ENCODE results near the gene SCG2.
"Not testable (repeated sequence)": the region's sequence is repeated elsewhere in the genome, so short reads cannot be mapped to it uniquely, and the experiment has no call there.

Gene SCG2

DNA sequence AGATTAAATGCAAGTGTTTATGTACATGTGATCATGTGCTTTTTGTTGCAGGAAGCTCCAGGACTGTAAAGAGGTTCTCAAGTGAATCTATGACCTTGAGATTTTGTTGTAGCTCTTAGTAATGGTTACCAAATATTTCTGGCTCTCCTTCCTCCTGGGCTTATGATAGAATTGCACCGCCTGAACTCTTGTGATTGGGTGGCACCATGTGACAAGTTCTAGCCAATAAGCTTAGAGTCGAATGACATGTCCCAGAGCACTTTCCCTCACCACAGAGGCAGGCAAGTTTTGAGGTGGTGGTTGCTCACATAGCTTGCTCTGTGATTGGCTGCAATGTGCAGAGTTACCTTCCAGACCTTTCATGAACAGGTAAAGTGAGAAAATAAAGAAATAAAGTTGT is 8.9 kb upstream of the SCG2 start:
- no peak for DNase-seq

DNA sequence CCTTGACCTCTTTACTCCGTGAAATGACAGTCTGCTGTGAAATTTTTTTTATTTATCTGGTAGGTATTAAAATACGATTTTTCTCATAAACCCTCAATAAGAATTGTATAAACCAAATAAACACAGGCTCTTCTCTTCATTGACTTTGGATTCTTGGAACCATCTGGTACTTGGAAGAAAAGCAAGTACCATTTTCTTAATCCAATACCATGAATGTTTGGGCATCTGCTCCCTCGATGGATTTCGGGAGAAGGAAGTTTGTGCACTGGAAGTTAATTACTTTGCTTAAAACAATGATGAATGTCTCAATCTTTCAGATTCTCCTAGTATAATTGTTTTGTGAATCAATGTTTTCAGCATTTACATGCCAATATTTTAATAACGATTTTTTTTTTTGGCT is 5.3 kb upstream of the SCG2 start:
- no peak for DNase-seq

DNA sequence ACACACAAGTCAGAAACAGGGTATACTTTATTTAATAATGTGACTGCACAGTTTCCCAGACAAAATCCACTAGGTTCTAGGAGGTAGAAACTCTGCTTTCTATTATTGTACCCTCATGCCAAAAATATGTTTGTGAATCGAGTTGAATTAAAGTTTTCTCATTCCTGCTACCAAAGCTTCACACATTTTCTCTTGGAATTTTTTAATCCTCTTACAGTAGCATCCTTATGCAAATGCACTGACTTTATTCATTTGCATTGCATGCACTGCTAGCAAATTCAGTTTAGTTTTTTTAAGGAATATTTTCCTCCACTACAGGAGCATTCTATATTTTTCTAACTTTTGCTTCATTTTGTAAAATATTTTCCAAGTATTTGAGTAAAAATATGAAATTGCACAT is 4.8 kb upstream of the SCG2 start:
- no peak for DNase-seq

DNA sequence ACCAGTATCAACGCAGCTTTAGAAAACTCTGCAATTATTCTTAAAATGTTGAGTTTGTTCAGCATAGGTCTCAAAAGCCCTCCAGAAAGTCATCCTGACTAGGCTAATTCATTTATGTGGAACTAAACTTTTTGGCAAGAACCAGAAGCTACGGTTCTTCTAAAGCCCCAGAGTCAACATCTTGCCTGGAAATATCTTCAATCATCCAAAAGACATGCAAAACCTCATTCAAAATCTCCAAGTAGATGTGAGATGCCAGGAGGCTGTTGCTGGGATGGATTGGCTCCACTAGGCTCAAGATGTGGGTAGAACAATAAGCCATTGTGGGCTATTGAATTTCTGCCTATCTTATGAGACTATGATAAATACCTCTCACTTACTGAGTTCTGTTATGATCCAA is 2.1 kb upstream of the SCG2 start:
- no peak for DNase-seq

DNA sequence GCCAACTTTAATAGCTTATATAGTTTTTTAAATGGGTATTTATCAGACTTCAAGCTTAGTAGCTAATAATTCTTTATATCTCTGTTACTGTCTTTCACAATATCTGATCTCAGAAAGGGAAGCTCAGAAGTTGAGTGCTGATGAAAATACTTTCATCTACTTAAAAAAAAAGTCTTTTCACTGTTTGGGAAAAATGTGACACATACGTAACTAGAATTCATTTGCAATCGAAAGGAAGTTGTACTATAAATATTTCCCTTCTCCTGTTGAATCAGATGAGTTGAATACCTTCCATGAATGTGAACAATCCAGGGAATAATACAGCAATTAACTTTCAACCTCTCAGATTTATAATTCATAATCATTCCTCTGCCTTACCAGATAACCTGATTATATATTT is 811 bp upstream of the SCG2 start:
- DNase-seq: no peak

DNA sequence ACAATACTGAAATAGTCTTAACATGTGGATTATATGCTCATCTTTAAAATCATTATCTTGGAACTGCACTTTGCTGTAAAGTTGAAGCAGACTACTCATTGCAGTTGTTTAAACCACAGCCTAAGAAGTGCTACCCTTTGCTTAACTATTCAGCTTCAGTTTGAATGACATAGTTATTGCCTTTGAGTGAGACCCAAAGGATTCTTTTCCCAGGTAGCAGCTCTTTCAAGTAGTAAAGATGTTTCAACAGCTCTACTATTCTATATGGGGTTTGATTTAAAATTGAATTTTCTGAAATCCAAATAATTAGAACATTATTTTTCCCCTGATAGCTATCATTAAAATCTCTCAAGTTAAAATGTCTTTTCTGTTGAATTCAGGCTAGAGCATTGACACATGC is 1.1 kb downstream of the SCG2 start:
- no peak for DNase-seq

DNA sequence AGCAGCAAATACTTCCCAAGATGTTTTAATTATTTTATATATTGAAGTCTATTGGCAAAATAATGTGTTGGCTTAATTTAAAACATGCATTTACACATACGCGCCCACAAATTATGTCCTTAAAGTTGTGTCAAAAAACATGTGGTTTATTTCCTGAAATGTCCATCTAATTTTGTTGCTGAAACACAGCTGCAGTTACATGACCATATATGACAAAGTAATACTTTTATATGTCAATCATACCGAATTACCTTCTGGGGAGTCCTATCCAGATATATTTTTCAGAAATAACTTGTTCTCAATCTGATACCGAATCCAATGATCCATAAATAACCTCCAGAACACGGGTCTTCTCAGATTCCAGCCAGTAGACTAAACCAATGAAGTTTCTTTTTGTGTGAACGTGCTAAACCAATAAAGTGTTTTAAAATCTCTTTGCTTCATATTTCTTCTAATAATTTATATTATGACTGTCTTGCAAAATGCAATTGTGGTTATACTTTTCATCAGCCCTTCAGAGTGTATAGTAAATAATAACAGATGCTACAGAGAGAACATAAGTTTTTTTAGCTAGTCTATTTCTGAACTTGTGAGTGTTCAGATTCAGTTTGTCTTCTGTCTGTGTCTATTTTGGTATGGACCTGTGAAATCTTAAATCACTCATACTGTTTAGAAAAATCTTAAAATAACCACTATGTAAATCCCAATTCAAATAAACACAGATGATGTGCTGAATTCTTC is 2.4 kb downstream of the SCG2 start:
- DNase-seq: no peak

DNA sequence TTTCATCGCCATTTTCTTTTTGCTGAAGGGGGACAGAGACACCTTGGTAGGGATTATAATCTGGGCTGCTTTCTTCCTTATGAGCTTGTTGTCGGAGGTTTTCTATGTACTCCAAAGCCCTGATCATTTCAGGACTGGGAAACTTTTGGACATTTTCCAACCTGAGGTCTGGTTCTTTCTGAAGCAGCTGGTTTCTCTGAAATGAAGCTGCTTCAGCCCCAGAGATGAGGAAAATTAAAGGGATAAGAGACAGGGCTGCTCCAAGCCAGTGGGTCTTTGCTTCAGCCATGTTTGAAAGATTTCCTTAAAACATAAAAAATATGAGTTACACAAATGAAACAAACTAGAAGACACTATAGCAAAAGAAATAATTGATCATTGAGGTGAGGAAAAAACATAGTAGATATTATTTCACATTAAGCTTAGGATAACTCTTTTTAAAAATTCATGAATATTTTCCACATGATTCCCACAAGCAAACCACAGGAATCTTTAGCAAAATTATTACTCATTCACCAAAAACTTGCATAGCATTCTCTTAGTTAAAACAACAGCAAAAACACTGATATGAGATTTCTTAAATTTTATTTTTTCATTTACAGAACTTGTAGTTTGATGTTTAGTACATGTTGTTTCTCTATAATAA is 3.0 kb downstream of the SCG2 start:
- no peak for DNase-seq

DNA sequence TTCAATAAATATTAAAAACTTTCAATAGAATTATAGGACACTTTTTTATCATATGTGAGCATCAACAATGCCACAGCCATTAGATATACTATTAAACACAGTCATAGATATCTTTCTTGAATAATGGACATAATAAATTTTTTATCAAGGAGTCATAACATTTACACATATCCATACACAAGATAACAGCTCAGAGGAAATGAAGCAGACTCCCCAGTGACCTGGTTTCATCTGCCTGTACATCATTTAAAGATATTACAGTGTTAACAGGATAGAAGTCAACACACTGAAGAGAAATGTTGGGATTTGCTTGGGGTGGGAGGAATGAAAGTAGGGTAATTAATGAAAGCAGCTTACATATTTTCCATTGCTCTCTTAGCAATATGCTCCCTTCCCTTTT is 5.1 kb downstream of the SCG2 start:
- no peak for DNase-seq

DNA sequence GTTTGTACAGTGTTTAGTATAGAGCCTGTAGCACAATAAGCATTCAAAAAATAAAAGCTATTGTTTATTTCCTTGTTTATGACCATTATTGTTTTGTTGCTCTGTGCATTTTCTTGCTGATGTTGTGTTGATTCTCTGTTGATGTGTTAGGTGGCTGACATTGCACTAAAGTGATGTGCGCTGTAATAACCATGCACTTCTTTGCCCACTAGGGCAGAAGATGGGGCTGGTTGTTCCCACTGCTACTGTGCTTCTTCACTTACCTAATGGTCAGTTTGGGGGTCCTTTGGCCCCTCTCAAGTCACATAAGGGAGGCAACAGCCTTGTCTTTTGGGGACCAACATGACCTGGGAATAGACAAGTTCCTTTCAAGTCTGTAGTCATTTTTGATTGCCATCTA is 6.0 kb downstream of the SCG2 start:
- no peak for DNase-seq

DNA sequence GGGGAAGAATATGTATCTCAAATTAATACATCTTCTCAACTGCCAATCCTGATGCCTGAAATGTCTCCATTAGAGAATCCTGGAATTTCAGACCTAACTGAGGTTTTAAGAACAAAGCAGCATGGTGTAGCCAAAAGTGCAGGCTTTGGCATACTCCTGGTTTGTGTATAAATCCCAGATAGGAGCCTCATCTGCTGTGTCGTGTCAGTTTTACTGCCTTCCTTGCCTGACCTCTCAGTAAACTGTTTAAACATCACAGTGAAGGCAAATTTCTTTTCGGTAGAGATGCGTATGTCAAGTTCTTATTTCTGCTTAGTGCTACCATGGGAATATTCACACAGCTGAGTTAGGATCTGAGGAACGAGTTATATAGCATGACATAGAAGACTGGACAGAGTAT is 7.3 kb downstream of the SCG2 start:
- DNase-seq: no peak

DNA sequence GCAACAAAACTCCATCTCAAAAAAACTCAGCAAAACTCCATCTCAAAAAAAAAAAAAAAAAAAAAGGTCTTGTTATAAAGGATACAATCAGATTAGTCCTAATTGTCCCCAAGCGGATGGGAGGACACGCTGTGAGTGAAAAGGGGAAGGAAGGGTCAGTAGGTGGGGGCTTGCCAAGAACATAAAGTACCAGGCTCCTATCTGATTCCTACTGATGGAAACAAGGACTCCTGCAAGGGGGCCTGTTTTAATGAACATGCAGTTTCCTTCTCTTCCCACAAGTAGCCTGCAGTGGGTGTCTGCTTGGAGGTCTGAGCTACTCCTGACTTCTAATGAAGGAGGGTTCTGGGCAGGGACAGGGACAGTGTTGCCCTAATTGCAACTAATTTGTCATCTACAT is 7.9 kb downstream of the SCG2 start:
- DNase-seq: no peak

DNA sequence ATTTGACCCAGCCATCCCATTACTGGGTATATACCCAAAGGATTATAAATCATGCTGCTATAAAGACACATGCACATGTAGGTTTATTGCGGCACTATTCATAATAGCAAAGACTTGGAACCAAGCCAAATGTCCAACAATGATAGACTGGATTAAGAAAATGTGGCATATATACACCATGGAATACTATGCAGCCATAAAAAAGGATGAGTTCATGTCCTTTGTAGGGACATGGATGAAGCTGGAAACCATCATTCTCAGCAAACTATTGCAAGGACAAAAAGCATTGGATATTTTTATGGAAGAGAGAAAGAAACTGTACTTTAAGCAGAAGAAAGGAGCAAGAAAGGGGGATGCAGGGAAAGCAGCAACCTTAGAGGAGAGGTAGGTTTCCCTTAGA is 9.5 kb downstream of the SCG2 start:
- not testable (repeated sequence) for DNase-seq

DNA sequence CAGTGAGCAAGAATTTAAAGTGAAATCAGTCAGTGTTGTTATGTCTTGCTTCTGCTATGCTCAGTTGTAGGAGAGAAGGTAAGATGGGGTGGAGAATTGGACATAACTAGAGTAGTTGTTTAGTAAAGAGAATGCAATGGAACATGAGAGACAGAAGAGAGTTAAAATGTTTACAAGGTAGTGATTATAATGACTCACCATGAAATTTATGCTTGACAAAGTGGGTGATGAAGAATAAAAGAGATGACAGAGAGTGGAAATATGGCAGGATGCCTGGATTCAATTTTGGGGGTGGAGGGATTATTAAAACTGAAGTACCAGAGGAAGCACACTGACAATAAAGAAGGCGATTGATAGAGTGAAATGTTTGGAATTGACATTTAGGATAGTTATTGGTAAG is 10.6 kb downstream of the SCG2 start:
- no peak for DNase-seq

DNA sequence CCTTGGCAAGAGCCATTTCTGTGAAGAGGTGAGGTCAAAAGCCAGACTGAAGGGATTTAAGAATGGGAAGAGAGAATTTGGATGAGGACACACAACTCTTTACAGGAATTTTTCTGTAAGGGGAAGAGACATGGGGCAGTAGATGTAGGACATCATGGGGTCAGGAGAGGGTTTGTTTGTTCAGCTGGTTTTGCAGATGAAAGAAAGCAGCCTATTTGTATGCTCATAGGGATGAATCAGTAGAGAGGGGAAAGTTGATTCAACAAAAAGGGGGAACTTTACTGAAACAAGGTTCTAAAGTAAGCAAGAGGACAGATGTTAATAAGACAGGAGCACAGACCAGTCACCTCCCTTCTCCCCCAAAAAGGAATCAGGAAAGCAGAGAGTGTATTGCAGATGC is 11.2 kb downstream of the SCG2 start:
- no peak for DNase-seq

DNA sequence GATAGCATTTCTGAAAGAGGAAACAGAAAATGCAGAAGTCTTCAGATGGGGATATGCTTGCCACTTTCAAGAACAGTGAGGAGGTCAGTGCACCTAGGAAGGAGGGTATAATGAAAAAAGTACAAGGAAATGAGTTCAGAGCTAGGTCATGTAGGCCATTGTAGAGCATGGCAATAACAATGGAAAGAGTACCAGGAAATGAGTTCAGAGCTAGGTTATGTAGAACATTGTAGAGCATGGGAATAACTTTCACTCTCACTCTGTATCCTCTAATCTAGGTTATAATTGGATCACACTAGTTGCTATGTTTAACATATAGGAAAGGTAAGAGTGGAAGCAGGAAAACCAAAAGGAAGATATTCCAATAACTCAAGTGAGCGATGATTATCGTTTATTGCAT is 12.3 kb downstream of the SCG2 start:
- no peak for DNase-seq

DNA sequence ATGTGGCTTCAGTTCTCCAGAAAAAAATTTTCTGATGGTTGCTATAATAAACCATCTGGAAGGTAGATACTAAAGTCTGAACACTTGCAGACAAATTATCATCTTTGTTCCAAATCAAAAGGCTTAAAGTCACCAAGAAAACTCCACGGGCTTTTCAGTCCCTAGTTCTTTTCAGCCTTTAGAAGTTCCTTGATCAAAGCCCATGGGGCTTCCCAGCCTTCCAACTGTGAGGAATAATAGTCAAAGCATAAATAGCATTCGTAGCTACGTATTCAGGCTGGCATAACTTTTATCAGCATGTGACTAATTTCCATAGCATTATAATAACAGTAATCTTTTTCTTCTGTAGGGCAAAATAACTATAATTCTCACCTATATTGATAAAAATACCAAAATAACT is 13.9 kb downstream of the SCG2 start:
- no peak for DNase-seq

DNA sequence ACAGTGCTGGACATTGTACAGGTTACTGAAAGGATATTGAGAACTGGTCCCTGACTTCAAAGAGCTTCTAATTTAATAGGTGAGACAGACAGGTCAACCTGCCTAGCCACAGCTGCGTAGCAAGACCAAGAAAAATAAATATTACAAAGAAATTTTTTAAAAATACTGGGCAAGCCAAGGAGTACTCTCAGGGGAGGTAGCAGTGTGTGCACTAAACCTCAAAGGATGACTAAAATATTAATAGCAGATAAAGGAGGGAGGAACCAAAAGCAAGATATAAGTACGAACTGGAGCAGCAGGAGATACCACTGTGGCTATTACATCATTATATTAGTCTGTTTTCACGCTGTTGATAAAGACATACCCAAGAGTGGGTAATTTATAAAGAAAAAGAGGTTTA is 14.9 kb downstream of the SCG2 start:
- no peak for DNase-seq

DNA sequence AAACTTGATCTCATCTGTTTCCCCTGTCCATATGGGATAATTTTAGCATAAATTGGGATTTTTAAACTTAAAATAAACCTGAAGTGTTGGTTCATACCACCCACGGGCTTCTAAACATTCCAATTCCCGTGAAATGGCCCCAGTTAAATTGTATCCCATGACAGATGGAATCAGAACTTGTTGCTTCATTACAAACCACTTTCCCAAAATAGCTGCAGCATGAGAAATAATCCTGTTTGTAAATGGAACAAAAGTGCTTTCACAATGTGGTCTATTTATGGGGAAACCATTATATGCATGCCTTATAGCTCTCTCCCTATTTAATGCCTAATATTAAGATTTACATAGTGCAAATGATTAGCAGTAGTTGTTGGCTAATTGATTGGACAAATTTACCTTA is 15.9 kb downstream of the SCG2 start:
- DNase-seq: no peak

DNA sequence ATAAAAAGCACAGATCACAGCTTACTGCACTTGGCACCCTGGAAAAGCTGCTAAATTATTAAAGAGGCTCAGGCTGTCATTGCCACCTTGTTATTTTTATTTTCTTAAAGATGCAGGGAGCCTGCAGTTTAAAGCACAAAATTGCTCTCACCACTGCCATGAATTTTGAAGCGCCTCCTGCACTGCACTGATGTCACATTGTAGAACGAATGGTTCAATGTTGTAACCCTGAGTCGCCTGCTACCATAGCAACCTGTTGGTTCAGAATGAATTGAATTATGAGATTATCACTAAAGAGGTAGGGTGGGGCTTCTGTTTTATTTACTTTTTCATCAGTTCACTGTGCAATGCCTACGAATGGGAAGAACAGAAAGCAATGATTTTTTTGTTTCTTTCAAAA is 16.5 kb downstream of the SCG2 start:
- DNase-seq: no peak

DNA sequence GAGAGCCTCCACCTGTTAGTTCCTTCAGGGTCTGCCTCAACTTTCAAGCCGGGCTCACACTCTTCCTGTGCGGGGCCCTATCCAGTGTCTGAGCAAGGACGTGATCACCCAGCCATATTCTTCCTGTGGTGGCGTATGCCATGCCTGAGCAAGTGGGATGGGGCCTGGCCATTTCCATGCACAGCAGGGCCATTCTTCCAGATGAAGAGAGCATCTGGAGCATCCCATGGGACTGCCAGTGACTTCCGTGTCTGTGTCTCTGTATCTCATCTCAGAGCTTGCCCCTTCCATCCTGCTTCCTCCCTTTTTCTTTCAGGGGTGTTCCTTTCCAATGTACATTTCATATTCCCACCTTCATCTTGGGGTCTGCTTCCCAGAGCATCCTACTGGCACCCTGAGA is 20.2 kb downstream of the SCG2 start:
- DNase-seq: no peak

DNA sequence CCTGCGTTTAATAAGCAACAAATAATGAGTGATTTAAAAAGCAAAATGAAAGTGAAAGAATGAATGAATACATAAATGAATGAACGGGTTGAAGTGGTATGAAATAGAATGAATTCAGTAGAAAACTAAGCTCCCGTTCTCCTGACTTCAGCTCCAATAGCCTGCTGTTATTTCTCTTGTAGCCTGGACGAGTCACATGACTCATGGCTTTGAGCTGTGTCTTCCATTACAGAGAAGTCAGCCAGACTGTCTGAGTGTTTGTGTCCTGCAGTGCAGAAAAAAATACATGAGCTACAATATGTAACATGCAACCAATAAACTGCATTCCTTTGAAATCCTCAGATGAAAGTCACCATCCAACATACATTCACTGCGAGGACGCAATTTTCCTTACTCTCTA is 21.2 kb downstream of the SCG2 start:
- DNase-seq: no peak

DNA sequence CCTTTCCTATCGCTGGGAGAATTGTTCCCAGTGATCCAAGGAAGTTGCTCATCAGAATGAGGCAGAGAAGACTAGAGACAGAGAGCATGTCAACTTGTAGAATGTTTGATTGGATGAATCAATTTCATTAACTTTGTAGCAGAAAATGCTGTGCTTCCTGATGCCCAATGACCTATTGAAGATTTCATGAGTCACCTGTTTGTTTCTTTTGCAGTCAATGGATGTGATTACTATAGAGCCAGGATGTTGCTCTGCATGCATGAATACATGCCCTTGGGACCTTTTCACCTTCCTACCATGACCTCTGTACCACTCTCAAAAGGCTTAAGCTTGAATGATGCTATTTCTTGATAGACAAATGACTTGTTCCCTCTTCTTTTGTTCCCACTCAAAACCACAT is 23.3 kb downstream of the SCG2 start:
- DNase-seq: no peak

DNA sequence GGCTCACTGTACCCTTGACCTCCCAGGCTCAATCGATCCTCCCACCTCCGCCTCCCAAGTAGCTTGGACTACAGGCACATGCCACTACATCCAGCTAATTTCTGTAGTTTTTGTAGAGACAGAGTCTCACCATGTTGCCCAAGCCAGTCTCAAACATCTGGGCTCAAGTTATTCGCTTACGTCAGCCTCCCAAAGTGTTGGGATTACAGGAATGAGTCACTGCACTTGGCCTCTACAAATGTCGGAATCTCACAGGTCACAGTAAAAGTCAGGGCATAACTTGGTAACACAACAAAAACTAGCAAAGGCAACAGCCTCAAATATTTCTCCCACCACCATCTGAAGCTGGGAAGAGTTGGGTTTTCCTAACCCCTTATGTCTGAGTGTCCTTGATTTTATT is 25.3 kb downstream of the SCG2 start:
- no peak for DNase-seq

DNA sequence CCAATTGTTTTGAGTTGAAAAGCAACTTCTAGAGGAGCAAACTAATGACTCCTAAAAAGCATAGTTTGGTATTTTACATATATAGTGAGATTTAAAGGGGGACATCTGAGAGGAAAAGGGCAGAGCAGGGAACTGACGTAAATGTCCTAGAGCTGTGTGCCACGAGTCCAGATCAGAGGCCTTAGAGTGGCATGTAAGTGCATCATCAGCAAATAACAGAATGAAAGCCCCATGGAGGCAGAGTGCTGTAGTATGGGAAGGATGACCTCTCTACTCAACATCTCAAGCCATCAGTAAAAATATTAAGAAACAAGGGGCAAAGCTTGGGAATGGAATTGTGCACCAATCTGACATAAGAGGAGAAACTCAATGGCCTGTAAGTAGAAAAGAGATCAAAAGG is 31.4 kb downstream of the SCG2 start:
- no peak for DNase-seq

All from CD4-positive, alpha-beta T cell treated with Interleukin-12 subunit alpha and Interleukin-12 subunit beta, for 1 hour (primary cell).